ENCODE measurements around the gene UNCX.

GRCh38 chr7:1236831-1237701, 4.4 kb downstream of the UNCX start:
- TF ChIP-seq, protein P1, sequence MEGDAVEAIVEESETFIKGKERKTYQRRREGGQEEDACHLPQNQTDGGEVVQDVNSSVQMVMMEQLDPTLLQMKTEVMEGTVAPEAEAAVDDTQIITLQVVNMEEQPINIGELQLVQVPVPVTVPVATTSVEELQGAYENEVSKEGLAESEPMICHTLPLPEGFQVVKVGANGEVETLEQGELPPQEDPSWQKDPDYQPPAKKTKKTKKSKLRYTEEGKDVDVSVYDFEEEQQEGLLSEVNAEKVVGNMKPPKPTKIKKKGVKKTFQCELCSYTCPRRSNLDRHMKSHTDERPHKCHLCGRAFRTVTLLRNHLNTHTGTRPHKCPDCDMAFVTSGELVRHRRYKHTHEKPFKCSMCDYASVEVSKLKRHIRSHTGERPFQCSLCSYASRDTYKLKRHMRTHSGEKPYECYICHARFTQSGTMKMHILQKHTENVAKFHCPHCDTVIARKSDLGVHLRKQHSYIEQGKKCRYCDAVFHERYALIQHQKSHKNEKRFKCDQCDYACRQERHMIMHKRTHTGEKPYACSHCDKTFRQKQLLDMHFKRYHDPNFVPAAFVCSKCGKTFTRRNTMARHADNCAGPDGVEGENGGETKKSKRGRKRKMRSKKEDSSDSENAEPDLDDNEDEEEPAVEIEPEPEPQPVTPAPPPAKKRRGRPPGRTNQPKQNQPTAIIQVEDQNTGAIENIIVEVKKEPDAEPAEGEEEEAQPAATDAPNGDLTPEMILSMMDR (conservative IDR thresholded peaks at IDR 0.05; ENCODE audit: low read depth, low read length): no peak
- TF ChIP-seq, protein P2, sequence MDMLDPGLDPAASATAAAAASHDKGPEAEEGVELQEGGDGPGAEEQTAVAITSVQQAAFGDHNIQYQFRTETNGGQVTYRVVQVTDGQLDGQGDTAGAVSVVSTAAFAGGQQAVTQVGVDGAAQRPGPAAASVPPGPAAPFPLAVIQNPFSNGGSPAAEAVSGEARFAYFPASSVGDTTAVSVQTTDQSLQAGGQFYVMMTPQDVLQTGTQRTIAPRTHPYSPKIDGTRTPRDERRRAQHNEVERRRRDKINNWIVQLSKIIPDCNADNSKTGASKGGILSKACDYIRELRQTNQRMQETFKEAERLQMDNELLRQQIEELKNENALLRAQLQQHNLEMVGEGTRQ (IDR thresholded peaks at IDR 0.05; ENCODE audit: low read depth, low read length): no peak
- no peak for TF ChIP-seq CEBPB (IDR thresholded peaks at IDR 0.05; ENCODE audit: low read depth, low read length)

Measured in IMR-90 (cell line).